ENCODE measurements around the gene SH3RF3.

SH3RF3 gene

DNA sequence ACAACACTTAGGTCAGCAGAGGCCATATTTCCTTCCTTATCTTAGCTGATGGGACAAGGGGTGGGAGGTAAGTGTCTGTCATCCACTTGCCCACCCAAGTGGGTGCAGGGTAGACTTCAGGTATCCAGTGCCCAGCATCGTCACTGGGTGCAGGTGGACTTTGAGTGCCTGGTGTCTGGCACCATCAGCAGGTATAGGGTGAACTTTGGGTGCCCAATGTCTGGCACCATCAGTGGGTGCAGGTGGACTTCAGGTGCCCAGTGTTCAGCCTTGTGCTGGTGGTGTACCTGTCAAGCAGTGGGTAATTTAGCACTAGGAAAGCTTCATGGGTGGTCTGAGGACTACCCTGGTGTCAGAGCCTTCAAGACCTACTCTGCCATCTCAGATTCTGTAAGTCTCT, 309.1 kb downstream of the SH3RF3 start:
- no peak for DNase-seq (ENCODE audit: low read depth)
- TF ChIP-seq, protein P1, sequence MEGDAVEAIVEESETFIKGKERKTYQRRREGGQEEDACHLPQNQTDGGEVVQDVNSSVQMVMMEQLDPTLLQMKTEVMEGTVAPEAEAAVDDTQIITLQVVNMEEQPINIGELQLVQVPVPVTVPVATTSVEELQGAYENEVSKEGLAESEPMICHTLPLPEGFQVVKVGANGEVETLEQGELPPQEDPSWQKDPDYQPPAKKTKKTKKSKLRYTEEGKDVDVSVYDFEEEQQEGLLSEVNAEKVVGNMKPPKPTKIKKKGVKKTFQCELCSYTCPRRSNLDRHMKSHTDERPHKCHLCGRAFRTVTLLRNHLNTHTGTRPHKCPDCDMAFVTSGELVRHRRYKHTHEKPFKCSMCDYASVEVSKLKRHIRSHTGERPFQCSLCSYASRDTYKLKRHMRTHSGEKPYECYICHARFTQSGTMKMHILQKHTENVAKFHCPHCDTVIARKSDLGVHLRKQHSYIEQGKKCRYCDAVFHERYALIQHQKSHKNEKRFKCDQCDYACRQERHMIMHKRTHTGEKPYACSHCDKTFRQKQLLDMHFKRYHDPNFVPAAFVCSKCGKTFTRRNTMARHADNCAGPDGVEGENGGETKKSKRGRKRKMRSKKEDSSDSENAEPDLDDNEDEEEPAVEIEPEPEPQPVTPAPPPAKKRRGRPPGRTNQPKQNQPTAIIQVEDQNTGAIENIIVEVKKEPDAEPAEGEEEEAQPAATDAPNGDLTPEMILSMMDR (conservative IDR thresholded peaks at IDR 0.05; ENCODE audit: low read depth, low read length) = no peak

DNA sequence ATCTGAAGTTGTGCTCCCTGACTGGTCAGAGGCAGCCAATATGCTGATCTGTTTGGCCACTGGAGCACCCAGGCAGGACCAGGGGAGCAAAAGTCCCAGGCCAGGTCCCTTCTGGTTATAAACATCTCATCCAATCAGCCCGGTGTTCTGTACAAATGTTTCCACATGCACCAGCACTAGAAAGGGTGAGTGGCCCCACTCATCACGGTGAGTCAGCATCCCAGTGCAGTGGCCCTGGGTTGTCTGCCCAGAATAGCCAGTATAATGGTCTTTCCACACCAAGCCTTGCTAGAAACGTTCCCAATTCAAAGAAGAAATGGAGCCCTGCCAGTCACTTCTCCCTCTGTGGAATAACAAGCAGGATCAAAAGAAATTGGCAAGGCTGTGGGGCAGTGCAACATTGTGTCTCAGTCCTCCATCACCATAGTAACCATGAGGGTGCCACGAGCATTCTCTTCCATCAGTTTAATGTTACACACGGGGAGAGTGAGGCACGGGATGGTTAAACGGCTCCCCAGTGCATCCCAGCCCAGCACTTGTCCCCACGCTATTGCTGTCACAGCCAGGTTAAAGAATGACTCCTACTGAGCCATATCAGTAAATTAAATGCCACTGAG, 309.9 kb downstream of the SH3RF3 start:
- DNase-seq (ENCODE audit: low read depth) = peak; percentile 79
- TF ChIP-seq, protein P1 (conservative IDR thresholded peaks at IDR 0.05; ENCODE audit: low read depth, low read length) = no peak
- H3K4me3 ChIP-seq (ENCODE audit: low read depth, low read length) = no peak overlapping the region

More for the DNA sequence above, 309.1 kb downstream of the SH3RF3 start:
- no peak overlapping the region for H3K4me3 ChIP-seq (ENCODE audit: low read depth, low read length)

DNA sequence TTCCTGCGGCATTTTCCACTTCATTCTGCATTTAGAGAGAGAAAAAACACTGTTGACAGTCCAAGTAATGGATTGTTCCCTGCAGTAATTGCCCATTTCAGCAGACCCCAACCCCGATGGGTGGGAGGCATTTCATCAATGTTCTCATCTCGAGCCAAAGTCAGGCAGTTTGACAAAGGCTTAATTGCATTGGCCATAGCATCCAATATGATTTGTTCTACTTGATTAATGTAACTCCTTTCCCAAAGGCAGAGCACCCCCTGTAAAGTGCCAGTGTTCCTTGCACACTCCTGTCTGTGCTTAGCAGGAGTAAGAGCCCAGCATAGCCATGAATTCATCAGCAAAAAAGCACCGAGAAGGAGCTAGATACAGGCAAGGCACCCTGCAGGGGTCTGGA, 310.4 kb downstream of the SH3RF3 start:
- TF ChIP-seq, protein P1 (conservative IDR thresholded peaks at IDR 0.05; ENCODE audit: low read depth, low read length) = no peak
- DNase-seq (ENCODE audit: low read depth) = no peak
- H3K4me3 ChIP-seq (ENCODE audit: low read depth, low read length) = no peak overlapping the region

DNA sequence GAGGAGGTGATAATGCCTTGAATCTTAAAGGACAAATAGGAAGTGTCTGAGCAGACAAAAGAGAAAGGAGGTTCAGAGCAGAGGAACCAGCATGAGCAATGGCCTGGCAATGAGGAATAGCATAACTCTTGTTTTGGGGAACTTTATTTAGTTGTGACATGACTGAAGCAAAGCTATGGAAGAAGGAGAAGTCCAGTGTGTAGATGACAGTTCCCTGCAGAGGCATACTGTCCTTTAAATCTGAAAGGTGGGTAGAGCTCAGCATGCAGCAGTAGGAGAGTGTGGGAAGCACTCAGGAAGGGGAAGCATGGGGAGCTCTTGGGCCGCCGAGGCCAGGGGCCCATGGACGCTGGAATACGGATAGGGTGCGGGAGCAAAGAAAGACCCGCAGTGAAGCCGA, 311.0 kb downstream of the SH3RF3 start:
- TF ChIP-seq, protein P1 (conservative IDR thresholded peaks at IDR 0.05; ENCODE audit: low read depth, low read length) = no peak
- no peak overlapping the region for H3K4me3 ChIP-seq (ENCODE audit: low read depth, low read length)
- DNase-seq (ENCODE audit: low read depth) = no peak

DNA sequence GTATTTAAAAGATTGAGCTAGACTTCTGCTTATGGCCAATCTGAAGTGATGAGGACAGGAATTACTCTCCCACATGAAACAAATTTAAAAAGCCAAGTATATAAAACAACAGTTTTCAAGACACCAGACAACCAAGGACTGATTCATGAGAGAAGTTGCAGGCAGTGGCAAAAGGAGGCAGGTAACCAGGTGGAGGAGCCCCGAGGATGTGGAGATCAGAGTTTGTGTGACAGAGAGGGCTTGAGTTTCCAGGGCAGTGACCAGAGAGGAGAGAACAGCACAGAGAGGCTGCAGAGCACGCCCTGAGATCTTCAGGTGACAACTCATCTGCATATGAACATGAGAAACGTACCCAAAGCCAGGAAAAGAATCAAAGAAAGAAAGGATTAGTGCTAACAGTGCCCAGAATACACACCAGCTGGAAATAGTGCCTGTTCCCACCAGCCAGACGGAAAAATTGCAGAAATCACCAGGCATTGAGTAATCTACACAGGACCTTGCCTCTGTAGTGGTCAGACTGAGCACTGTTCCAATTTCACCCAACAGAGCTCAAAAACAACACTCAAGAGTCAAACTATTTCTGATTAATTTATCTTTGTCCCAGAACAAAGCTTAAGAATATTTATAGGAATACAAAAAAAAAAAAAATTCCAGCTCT, 311.6 kb downstream of the SH3RF3 start:
- TF ChIP-seq, protein P1 (conservative IDR thresholded peaks at IDR 0.05; ENCODE audit: low read depth, low read length) = no peak
- DNase-seq (ENCODE audit: low read depth) = peak; percentile 46
- no peak overlapping the region for H3K4me3 ChIP-seq (ENCODE audit: low read depth, low read length)

DNA sequence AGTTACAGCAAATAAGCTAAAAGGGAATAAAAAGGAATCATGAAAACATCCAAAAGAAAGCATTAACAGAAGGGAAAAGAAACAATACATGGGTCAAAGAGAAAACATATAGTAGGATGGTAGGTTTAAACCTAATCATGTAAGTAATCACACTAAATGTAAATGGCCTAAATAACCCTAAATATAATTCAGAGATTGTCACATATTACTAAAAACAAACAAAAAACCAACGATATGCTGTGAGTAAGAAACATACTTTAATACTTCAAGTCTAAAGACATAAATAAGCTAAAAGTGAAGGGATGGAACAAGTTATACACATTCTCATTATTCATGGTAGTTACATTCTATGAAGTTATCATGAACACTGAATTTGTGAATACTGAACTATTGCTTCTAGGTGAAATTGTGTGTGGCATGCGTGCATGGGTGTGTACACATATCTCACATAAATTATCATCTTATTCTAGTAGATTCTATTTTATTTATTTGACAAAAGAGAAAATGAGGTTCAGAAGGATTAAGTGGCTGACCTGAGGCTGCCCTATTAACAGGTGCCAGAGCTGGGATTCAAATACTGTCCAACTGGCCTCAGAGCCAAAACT, 313.8 kb downstream of the SH3RF3 start:
- TF ChIP-seq, protein P1 (conservative IDR thresholded peaks at IDR 0.05; ENCODE audit: low read depth, low read length) = no peak
- no peak overlapping the region for H3K4me3 ChIP-seq (ENCODE audit: low read depth, low read length)
- DNase-seq (ENCODE audit: low read depth) = no peak
